Heart right ventricle (tissue), 16 donors: ENCODE measurements around the gene PLA2G2F. TPM values are rescaled to one million over a fixed set of nuclear protein-coding genes. Genes with fewer than 3 reads are reported as not detected.

Source experiments
- ATAC-seq, 8 donors: fragments of 200-7000 bp; cut with Tn5 transposase; one replicate each; pipeline ENCODE4 v1.9.1; 2020; ENCODE audit warnings: mild to moderate bottlenecking in 8 of 8, moderate library complexity in 8 of 8, moderate number of reproducible peaks in 1 of 8
- DNase-seq, 2 donors: peaks; one replicate each; pipeline ENCODE4 v3.0.0-alpha.2; 2020
- H3K27ac ChIP-seq, 10 donors: fragments of 200-600 bp; sonication (generic) in 2 of 10; one replicate each; pipeline versions ENCODE4 v1.5.0 to v1.8.0; 2020 to 2022; ENCODE audit warnings: mild to moderate bottlenecking in 3 of 10
- H3K27me3 ChIP-seq, 7 donors: fragments of 200-600 bp; one replicate each; pipeline ENCODE4 v1.8.0; 2021 to 2022; ENCODE audit warnings: mild to moderate bottlenecking in 2 of 7
- H3K36me3 ChIP-seq, 9 donors: fragments of 200-600 bp; sonication (generic) in 1 of 9; one replicate each; pipeline versions ENCODE4 v1.5.0 to v1.8.0; 2020 to 2022; ENCODE audit warnings: mild to moderate bottlenecking in 2 of 9
- H3K4me1 ChIP-seq, 9 donors: fragments of 200-600 bp; sonication (generic) in 1 of 9; one replicate each; pipeline versions ENCODE4 v1.5.0 to v1.8.0; 2020 to 2022; ENCODE audit warnings: mild to moderate bottlenecking in 4 of 9
- H3K4me3 ChIP-seq, 10 donors: fragments of 200-600 bp; sonication (generic) in 2 of 10; one replicate each; pipeline versions ENCODE4 v1.5.0 to v1.8.0; 2020 to 2022; ENCODE audit warnings: mild to moderate bottlenecking in 7 of 10, moderate library complexity in 2 of 10
- H3K9me3 ChIP-seq, 11 donors: fragments of 200-600 bp in 10 of 11; sonication (generic) in 2 of 11; one replicate each; pipeline versions ENCODE4 v1.5.0 to v1.8.0; 2013 to 2022; ENCODE audit warnings: mild to moderate bottlenecking in 2 of 11, control low read depth in 1 of 11, moderate library complexity in 1 of 11
- CTCF ChIP-seq, 9 donors: fragments of 200-600 bp; sonication (generic) in 2 of 9; IDR thresholded peaks; one replicate each; pipeline versions ENCODE4 v1.5.0 to v1.8.0; 2021 to 2022; ENCODE audit warnings: antibody characterized with exemption in 9 of 9, mild to moderate bottlenecking in 5 of 9, moderate library complexity in 1 of 9
- WGBS, 2 donors: extraction: QIAGEN DNeasy Blood & Tissue Kit; methylation state at CpG; one replicate each; pipeline ENCODE4 v1.1.7; 2013; ENCODE audit warnings: inconsistent platforms in 1 of 2; 5-methylcytosine and 5-hydroxymethylcytosine counted together
- intact Hi-C, 10 donors: fragments of 100-400 bp; cut with DNase I; formaldehyde crosslinking; loops; one replicate each; pipeline versions ENCODE4 v1.11.1 to v1.14.2; 2022
- polyA plus RNA-seq, 2 donors: library from polyadenylated mRNA; stranded (reverse); fragments of 200-250 nt; gene quantifications; one replicate each; pipeline ENCODE4 v1.2.3, GENCODE V29; 2013
- total RNA-seq, 10 donors: library from RNA; stranded (reverse); fragmentation: NEBNext Ultra II Directional in 3 of 10; extraction: Animal tissue kit (Norgen Biotek cat#: 25700) in 3 of 10; gene quantifications; one replicate each; pipeline versions ENCODE4 v1.2.1 to v1.2.4, GENCODE V29; 2021 to 2023
- donor health status: Arrhythmogenic right ventricular cardiomyopathy.
- donor health status: ischemic (EF 13 %, LVEDD 7.1; RV severe dilation, severe dysfunction).
- donor health status: healthy with polysubstance abuse.
- donor health status: DM: no; HTN: yes; CAD: no.
- donor health status: DM: no; HTN: no; CAD: no.
- donor health status: ischemic (EF 25% LVEDD 6.9; RV normal size, moderate dysfunction).
- donor health status: ischemic (EF 25% LVEDD 5.7; RV mildly dilated, moderate dysfunction).
- donor health status: healthy.
- donor health status: DM: yes; HTN: yes; CAD: no.
- donor health status: Ischemic cardiomyopathy.
- donor health status: ischemic (EF 35%, LVEDD 5.7; RV mildly dilated, moderate dysfunction).
- donor health status: nonischemic (EF 11% LVEDD 7.7; RV severe dilation, severe dysfunction).
- donor health status: DM: yes; HTN: yes; CAD: no.
- donor health status: PGD.
- donor health status: ischemic (EF 29% LVEDD 5.4; RV normal size, mild dysfunction).
- donor health status: nonischemic (EF 23%, LVEDD 6.1; RV moderate dilation, normal function).

Gene PLA2G2F
- total and polyA plus RNA-seq, 12 donors: not detected

- intact Hi-C loops: loop anchor here in 3 of 10 donors (5.0 to 10.0 kb wide), 2 partner anchors 218 to 276 kb away; partner anchors contain the start of gene PLA2G2A (in 2 of the 3)
- Histone ChIP-seq H3K4me3 (no peak overlapping the region), H3K27ac (no peak overlapping the region), H3K36me3 (no peaks in the 10 kb centered on the region), H3K4me1 (peaks cover 0 to 27% (median 5%) of the 10 kb centered on the region in 9 donors), H3K27me3 (peaks cover 0 to 42% (median 18%) of the 10 kb centered on the region in 7 donors), H3K9me3 (no peaks in the 10 kb centered on the region)
- TF ChIP-seq CTCF (IDR thresholded peaks at IDR 0.05): no peak
- 81 to 82% methylated on average over 1 of the region's 1 CpG for WGBS, 2 donors
- DNase-seq: no peak
- ATAC-seq: no peak
Measured at GRCh38 chr1:20192871-20193411, 53.8 kb downstream of the PLA2G2F start.

DNA sequence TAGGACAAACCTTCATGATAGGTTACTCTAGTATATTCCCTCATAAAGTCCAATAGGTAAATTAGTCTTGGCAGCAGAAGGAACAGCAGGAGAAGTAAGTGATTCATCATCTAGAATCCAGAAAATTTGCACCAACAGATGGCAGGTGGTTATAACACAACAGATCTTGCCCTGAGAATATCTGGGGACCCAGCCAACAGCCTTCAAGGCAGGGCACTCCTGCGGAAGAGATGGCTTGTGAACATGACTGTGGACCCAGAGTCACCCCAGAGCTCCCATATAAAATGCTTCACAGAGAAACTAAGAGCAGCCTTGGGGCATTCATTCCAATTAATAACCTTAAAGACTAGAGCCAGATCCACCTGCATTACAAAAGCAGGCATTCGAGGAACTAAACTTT is 55.1 kb downstream of the PLA2G2F start:
- no peak for DNase-seq
- Histone ChIP-seq H3K4me1 (peaks cover 0 to 21% (median 4%) of the 10 kb centered on the region in 9 donors), H3K27me3 (peaks cover 0 to 33% (median 7%) of the 10 kb centered on the region in 7 donors), H3K9me3 (no peaks in the 10 kb centered on the region), H3K36me3 (no peaks in the 10 kb centered on the region), H3K4me3 (no peak overlapping the region), H3K27ac (no peak overlapping the region)
- ATAC-seq: no peak
- intact Hi-C loops: loop anchor here in 4 of 10 donors (2.0 to 10.0 kb wide), 3 partner anchors 93 to 277 kb away; partner anchors contain the start of gene PLA2G2A (in 2 of the 4)
- whole genome bisulfite sequencing, 2 donors: 91 to 93% methylated on average over 2 of the region's 2 CpGs
- TF ChIP-seq CTCF (IDR thresholded peaks at IDR 0.05): no peak

- no peaks in the 10 kb centered on the region for H3K36me3 ChIP-seq
- H3K4me3 ChIP-seq: peak overlapping the region in 1 of 10 donors; percentile 32
- peak; percentile 51 to 90 (median 82) for TF ChIP-seq CTCF (IDR thresholded peaks at IDR 0.05)
- H3K27ac ChIP-seq: no peak overlapping the region
- ATAC-seq (peak; percentile 72 to 82 (median 76)), DNase-seq (peak; percentile 60 to 76)
- intact Hi-C loops: loop anchor here in 6 of 10 donors (2.0 to 10.0 kb wide), 5 partner anchors 94 to 278 kb away; partner anchors contain the start of gene PLA2G2A (in 3 of the 6)
- peaks cover 0 to 21% (median 4%) of the 10 kb centered on the region in 9 donors for H3K4me1 ChIP-seq
- no peaks in the 10 kb centered on the region for H3K9me3 ChIP-seq
- WGBS, 2 donors: 27 to 30% methylated on average over 15 of the region's 15 CpGs
- H3K27me3 ChIP-seq: peaks cover 0 to 35% (median 13%) of the 10 kb centered on the region in 7 donors
Measured at GRCh38 chr1:20194757-20195461, 55.8 kb downstream of the PLA2G2F start.

DNA sequence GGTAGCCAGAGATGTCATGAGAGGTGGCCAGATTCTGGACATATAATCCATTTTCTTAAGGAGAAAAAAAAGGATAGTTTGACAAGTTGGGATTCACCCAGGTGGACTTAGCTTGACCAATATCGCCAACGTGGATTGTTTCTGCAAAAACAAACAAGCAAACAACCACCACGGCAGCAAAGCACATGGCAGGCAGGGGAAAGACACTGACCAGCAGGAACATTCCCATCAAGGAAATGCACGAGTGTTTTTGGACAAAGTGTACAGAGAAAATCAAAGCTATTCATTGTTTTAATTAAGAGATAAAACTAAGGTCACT is 56.3 kb downstream of the PLA2G2F start:
- peak in 1 of 9 donors; percentile 21 for TF ChIP-seq CTCF (IDR thresholded peaks at IDR 0.05)
- 75 to 80% methylated on average over 4 of the region's 4 CpGs for WGBS, 2 donors
- Histone ChIP-seq H3K27me3 (peaks cover 0 to 40% (median 15%) of the 10 kb centered on the region in 7 donors), H3K36me3 (no peaks in the 10 kb centered on the region), H3K27ac (no peak overlapping the region), H3K9me3 (no peaks in the 10 kb centered on the region), H3K4me1 (peaks cover 0 to 21% (median 4%) of the 10 kb centered on the region in 9 donors), H3K4me3 (no peak overlapping the region)
- ATAC-seq (no peak), DNase-seq (no peak)
- intact Hi-C loops: loop anchor here in 5 of 10 donors (2.0 to 10.0 kb wide), 5 partner anchors 95 to 278 kb away; partner anchors contain the start of gene PLA2G2A (in 3 of the 5)
